Measurements from ENCODE around the gene HLA-DRB5.

DNA sequence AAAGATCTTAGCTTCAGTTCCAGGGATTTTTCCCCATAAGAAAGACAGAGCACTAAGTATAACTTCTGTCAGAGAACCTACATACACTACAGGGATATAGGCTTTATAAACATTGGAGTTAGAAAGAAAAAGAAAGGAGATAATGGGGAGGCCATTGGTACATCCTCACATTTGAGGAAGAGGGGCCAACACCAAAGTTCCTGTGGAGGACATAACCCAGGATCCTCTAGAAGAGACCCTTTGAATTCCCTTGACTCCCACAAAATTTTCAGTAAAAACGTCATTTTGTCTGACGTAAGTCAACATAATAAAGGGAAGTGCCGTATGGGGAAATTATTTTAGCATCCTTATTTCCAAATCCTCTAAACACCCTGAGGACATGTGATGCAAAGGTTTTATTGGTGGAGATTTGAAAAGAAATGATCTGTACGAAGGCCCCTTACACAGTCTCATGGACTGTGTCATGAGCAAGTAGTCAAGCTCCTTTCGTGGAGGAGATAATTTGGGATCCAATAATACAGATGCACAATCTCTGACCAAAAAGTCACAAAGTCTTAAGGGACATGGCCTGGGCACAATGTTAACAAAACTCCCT, 57.2 kb downstream of the HLA-DRB5 start:
- TF ChIP-seq, protein P1, sequence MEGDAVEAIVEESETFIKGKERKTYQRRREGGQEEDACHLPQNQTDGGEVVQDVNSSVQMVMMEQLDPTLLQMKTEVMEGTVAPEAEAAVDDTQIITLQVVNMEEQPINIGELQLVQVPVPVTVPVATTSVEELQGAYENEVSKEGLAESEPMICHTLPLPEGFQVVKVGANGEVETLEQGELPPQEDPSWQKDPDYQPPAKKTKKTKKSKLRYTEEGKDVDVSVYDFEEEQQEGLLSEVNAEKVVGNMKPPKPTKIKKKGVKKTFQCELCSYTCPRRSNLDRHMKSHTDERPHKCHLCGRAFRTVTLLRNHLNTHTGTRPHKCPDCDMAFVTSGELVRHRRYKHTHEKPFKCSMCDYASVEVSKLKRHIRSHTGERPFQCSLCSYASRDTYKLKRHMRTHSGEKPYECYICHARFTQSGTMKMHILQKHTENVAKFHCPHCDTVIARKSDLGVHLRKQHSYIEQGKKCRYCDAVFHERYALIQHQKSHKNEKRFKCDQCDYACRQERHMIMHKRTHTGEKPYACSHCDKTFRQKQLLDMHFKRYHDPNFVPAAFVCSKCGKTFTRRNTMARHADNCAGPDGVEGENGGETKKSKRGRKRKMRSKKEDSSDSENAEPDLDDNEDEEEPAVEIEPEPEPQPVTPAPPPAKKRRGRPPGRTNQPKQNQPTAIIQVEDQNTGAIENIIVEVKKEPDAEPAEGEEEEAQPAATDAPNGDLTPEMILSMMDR (IDR thresholded peaks at IDR 0.05) = no peak
- TF ChIP-seq EZH2phosphoT487 (IDR thresholded peaks at IDR 0.05) (no peak), EZH2 (IDR thresholded peaks at IDR 0.05) (no peak)

Data from neural progenitor cell (in vitro differentiated cells).